Measurements from ENCODE around the gene ZBED6. TPM values are rescaled to one million over a fixed set of nuclear protein-coding genes. Genes with fewer than 3 reads are reported as not detected.

ZBED6 gene
- total and polyA plus RNA-seq, 2 of the 4 experiments (the other 2 are of a cell fraction), result 3.8 to 26.2 TPM

DNA sequence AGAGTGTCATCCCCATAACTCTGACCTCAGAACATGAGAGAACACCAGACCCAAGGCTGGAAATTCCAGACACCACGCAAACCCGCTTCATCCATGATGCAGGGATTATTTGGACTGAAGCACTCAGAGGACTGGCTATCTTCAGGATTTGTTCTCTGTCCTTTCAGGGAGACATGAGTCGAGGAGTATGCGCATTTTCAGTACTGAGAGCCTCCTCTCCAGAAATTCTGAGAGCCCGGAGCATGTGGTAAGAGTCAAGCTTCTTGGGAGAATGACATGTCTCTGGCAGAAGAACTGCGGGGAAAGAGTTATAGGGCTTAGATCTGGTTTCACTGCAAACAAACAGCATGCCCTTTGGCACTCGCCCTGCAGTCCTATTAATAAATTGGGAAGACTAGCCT, 23.5 kb upstream of the ZBED6 start:
- Histone ChIP-seq H3K79me1 (ENCODE audit: low read depth in 1 of 2, low read length in 2 of 2) (no peaks in the 10 kb centered on the region; a peak in 1 of 4 replicates), H2AK9ac (replicated peaks; ENCODE audit: low read depth, low read length, poor library complexity) (no peak overlapping the region), H3K4me3 (ENCODE audit: insufficient read depth, low read depth, low read length) (no peak overlapping the region), H3K23ac (ENCODE audit: low read depth, low read length) (no peak overlapping the region), H2BK120ac (ENCODE audit: low read depth, low read length) (no peak overlapping the region), H3K9me3 (ENCODE audit: control insufficient read depth, insufficient read depth, low read length) (no peaks in the 10 kb centered on the region), H4K8ac (ENCODE audit: low read depth in 2 of 2, low read length in 2 of 2) (no peak overlapping the region), H3K9ac (ENCODE audit: low read depth, low read length) (no peak overlapping the region), H2BK15ac (ENCODE audit: low read depth, low read length) (no peak overlapping the region), H2AK5ac (ENCODE audit: low read depth, low read length) (no peak overlapping the region), H3K36me3 (ENCODE audit: control insufficient read depth, insufficient read depth, low read length) (no peaks in the 10 kb centered on the region), H3K4me1 (ENCODE audit: control insufficient read depth, insufficient read depth, low read length) (peaks cover 2% of the 10 kb centered on the region), H2BK20ac (ENCODE audit: low read depth, low read length) (no peak overlapping the region), H3K56ac (ENCODE audit: extremely low read depth, insufficient read depth, low read length) (no peak overlapping the region), H3K27ac (ENCODE audit: insufficient read depth, low read length) (no peak overlapping the region), H3K18ac (ENCODE audit: low read depth, low read length) (no peak overlapping the region), H3K27me3 (ENCODE audit: control insufficient read depth, insufficient read depth, low read length) (peaks cover 12% of the 10 kb centered on the region), H2AFZ (replicated peaks; ENCODE audit: low read length, poor library complexity) (no peak overlapping the region), H4K91ac (ENCODE audit: insufficient read depth, low read depth, low read length) (no peak overlapping the region), H3K14ac (replicated peaks; ENCODE audit: low read depth, low read length) (no peak overlapping the region), H2BK5ac (ENCODE audit: low read depth, low read length, poor library complexity, severe bottlenecking) (no peak overlapping the region), H3K4ac (ENCODE audit: low read depth, low read length) (no peak overlapping the region), H3K4me2 (ENCODE audit: low read depth, low read length) (no peak overlapping the region), H4K5ac (ENCODE audit: low read depth, low read length) (no peak overlapping the region), H4K20me1 (ENCODE audit: insufficient read depth, low read length) (no peaks in the 10 kb centered on the region), H3K9me1 (ENCODE audit: insufficient read depth, low read length) (peaks cover 4% of the 10 kb centered on the region; the same call in 1 of the 2 replicates)
- POLR2A ChIA-PET (ENCODE audit: unreplicated experiment), result no interaction called here
- TF ChIP-seq CEBPB (IDR thresholded peaks at IDR 0.05; ENCODE audit: low read depth, low read length) (no peak), POLR2A (IDR thresholded peaks at IDR 0.05; ENCODE audit: low read depth, low read length) (no peak), RAD21 (IDR thresholded peaks at IDR 0.05; ENCODE audit: low read length) (no peak), CHD1 (IDR thresholded peaks at IDR 0.05; ENCODE audit: low read depth, low read length) (no peak), MAZ (IDR thresholded peaks at IDR 0.05; ENCODE audit: borderline replicate concordance, low read depth, low read length) (no peak), MXI1 (IDR thresholded peaks at IDR 0.05; ENCODE audit: borderline replicate concordance, low read depth, low read length) (no peak), NFE2L2 (IDR thresholded peaks at IDR 0.05; ENCODE audit: low read depth, low read length) (no peak), FOS (IDR thresholded peaks at IDR 0.05; ENCODE audit: low read depth, low read length) (no peak), MAFK (IDR thresholded peaks at IDR 0.05; ENCODE audit: low read depth, low read length) (no peak), ELK1 (IDR thresholded peaks at IDR 0.05; ENCODE audit: borderline replicate concordance, low read depth, low read length) (no peak), RFX5 (IDR thresholded peaks at IDR 0.05; ENCODE audit: low read depth, low read length) (no peak), USF2 (IDR thresholded peaks at IDR 0.05; ENCODE audit: low read depth, low read length) (no peak), RCOR1 (IDR thresholded peaks at IDR 0.05; ENCODE audit: insufficient replicate concordance, low read length) (no peak), SMC3 (IDR thresholded peaks at IDR 0.05; ENCODE audit: low read depth, low read length) (no peak), BHLHE40 (IDR thresholded peaks at IDR 0.05; ENCODE audit: low read depth, low read length) (no peak)
- TF ChIP-seq, protein P1, sequence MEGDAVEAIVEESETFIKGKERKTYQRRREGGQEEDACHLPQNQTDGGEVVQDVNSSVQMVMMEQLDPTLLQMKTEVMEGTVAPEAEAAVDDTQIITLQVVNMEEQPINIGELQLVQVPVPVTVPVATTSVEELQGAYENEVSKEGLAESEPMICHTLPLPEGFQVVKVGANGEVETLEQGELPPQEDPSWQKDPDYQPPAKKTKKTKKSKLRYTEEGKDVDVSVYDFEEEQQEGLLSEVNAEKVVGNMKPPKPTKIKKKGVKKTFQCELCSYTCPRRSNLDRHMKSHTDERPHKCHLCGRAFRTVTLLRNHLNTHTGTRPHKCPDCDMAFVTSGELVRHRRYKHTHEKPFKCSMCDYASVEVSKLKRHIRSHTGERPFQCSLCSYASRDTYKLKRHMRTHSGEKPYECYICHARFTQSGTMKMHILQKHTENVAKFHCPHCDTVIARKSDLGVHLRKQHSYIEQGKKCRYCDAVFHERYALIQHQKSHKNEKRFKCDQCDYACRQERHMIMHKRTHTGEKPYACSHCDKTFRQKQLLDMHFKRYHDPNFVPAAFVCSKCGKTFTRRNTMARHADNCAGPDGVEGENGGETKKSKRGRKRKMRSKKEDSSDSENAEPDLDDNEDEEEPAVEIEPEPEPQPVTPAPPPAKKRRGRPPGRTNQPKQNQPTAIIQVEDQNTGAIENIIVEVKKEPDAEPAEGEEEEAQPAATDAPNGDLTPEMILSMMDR (conservative IDR thresholded peaks at IDR 0.05; ENCODE audit: low read depth, low read length), result no peak
- ATAC-seq (ENCODE audit: low read depth) (no peak), DNase-seq (no peak)
- dilution Hi-C loops (cut with HindIII; ENCODE audit: low sequenced_read_pairs, unreplicated experiment), result no loop called here
- in situ Hi-C loops (cut with MboI; ENCODE audit: low sequenced_read_pairs), result no loop called here
- intact Hi-C loops (cut with micrococcal nuclease), result no loop called here
- CTCF ChIA-PET, result no interaction called here
- no TSS peak for BruUV-seq (replicated peaks)
- 47% methylated on average over 3 of the region's 7 CpGs; no CpG with 5 or more reads in 1 of the 2 experiments for WGBS, 2 experiments (ENCODE audit: extremely low coverage in 2 of 2, insufficient read length in 1 of 2)

Data from IMR-90 (cell line).